ENCODE data around the gene AGBL4. TPM values are rescaled to one million over a fixed set of nuclear protein-coding genes. Genes with fewer than 3 reads are reported as not detected.

Gene AGBL4
- polyA plus RNA-seq, 1 donor (not counting 4 experiments of a cell fraction or from before 2014, with no cell fraction given), result not detected

GRCh38 chr1:48761411-48761810, 1262.3 kb downstream of the AGBL4 start:
- no peaks in the 10 kb centered on the region for H3K9me1 ChIP-seq (ENCODE audit: control insufficient read depth, extremely low read depth, insufficient read depth, low read length)
- no peak for DNase-seq (ENCODE audit: low read depth, low spot score)
- H3K36me3 ChIP-seq (ENCODE audit: control insufficient read depth in 2 of 2, extremely low read depth in 1 of 2, insufficient read depth in 2 of 2, low read length in 2 of 2), result no peaks in the 10 kb centered on the region
- H3K27me3 ChIP-seq (ENCODE audit: control insufficient read depth, extremely low read depth, insufficient read depth, low read length), result no peaks in the 10 kb centered on the region
- no peaks in the 10 kb centered on the region for H3K9me3 ChIP-seq (ENCODE audit: control insufficient read depth, low read depth, low read length)
- no peaks in the 10 kb centered on the region for H4K20me1 ChIP-seq (ENCODE audit: control insufficient read depth, extremely low read depth, insufficient read depth, low read length)
- no peak overlapping the region for H3K27ac ChIP-seq (ENCODE audit: control insufficient read depth, insufficient read depth, low read length)
- no peak for FAIRE-seq
- no peak overlapping the region for H3K4me3 ChIP-seq (ENCODE audit: control insufficient read depth in 2 of 3, extremely low read depth in 1 of 3, insufficient read depth in 2 of 3, low read depth in 1 of 3, low read length in 3 of 3)
- H3K4me2 ChIP-seq (ENCODE audit: control insufficient read depth, extremely low read depth, insufficient read depth, low read depth, low read length), result no peak overlapping the region
- dilution Hi-C loops (cut with MboI; ENCODE audit: extremely low pct_ligation_motif_present, low sequenced_read_pairs), result no loop called here
- H3K79me2 ChIP-seq (ENCODE audit: control insufficient read depth, insufficient read depth, low read length), result no peaks in the 10 kb centered on the region
- no peak overlapping the region for H3K9ac ChIP-seq (ENCODE audit: control insufficient read depth, extremely low read depth, insufficient read depth, low read length)
- no peak overlapping the region for H2AFZ ChIP-seq (ENCODE audit: control insufficient read depth, low read length)
- TF ChIP-seq CTCF (optimal IDR thresholded peaks at IDR 0.05 in 1 of 3, IDR thresholded peaks at IDR 0.05 in 1 of 3, conservative IDR thresholded peaks at IDR 0.05 in 1 of 3; ENCODE audit: extremely low read depth in 1 of 3, insufficient read depth in 2 of 3, low read length in 3 of 3) (no peak), EZH2 (IDR thresholded peaks at IDR 0.05; ENCODE audit: low read length) (no peak)
- no peaks in the 10 kb centered on the region for H3K4me1 ChIP-seq (ENCODE audit: control insufficient read depth, extremely low read depth, insufficient read depth, low read length)

GRCh38 chr1:48760857-48761256, 1262.9 kb downstream of the AGBL4 start:
- Histone ChIP-seq H2AFZ (ENCODE audit: control insufficient read depth, low read length) (no peak overlapping the region), H3K27me3 (ENCODE audit: control insufficient read depth, extremely low read depth, insufficient read depth, low read length) (no peaks in the 10 kb centered on the region), H3K9me3 (ENCODE audit: control insufficient read depth, low read depth, low read length) (no peaks in the 10 kb centered on the region), H3K27ac (ENCODE audit: control insufficient read depth, insufficient read depth, low read length) (no peak overlapping the region), H3K9ac (ENCODE audit: control insufficient read depth, extremely low read depth, insufficient read depth, low read length) (no peak overlapping the region), H3K36me3 (ENCODE audit: control insufficient read depth in 2 of 2, extremely low read depth in 1 of 2, insufficient read depth in 2 of 2, low read length in 2 of 2) (no peaks in the 10 kb centered on the region), H3K4me2 (ENCODE audit: control insufficient read depth, extremely low read depth, insufficient read depth, low read depth, low read length) (no peak overlapping the region), H3K79me2 (ENCODE audit: control insufficient read depth, insufficient read depth, low read length) (no peaks in the 10 kb centered on the region), H3K4me1 (ENCODE audit: control insufficient read depth, extremely low read depth, insufficient read depth, low read length) (no peaks in the 10 kb centered on the region), H3K4me3 (ENCODE audit: control insufficient read depth in 2 of 3, extremely low read depth in 1 of 3, insufficient read depth in 2 of 3, low read depth in 1 of 3, low read length in 3 of 3) (no peak overlapping the region), H3K9me1 (ENCODE audit: control insufficient read depth, extremely low read depth, insufficient read depth, low read length) (no peaks in the 10 kb centered on the region), H4K20me1 (ENCODE audit: control insufficient read depth, extremely low read depth, insufficient read depth, low read length) (no peaks in the 10 kb centered on the region)
- DNase-seq (ENCODE audit: low read depth, low spot score), result no peak
- TF ChIP-seq EZH2 (IDR thresholded peaks at IDR 0.05; ENCODE audit: low read length), result no peak
- no peak for FAIRE-seq
- dilution Hi-C loops (cut with MboI; ENCODE audit: extremely low pct_ligation_motif_present, low sequenced_read_pairs), result no loop called here

- no peak for DNase-seq (ENCODE audit: low read depth, low spot score)
- no peaks in the 10 kb centered on the region for H3K9me1 ChIP-seq (ENCODE audit: control insufficient read depth, extremely low read depth, insufficient read depth, low read length)
- FAIRE-seq, result no peak
- no peak overlapping the region for H3K27ac ChIP-seq (ENCODE audit: control insufficient read depth, insufficient read depth, low read length)
- TF ChIP-seq CTCF (optimal IDR thresholded peaks at IDR 0.05 in 1 of 3, IDR thresholded peaks at IDR 0.05 in 1 of 3, conservative IDR thresholded peaks at IDR 0.05 in 1 of 3; ENCODE audit: extremely low read depth in 1 of 3, insufficient read depth in 2 of 3, low read length in 3 of 3) (no peak), EZH2 (IDR thresholded peaks at IDR 0.05; ENCODE audit: low read length) (no peak)
- no peaks in the 10 kb centered on the region for H3K36me3 ChIP-seq (ENCODE audit: control insufficient read depth in 2 of 2, extremely low read depth in 1 of 2, insufficient read depth in 2 of 2, low read length in 2 of 2)
- no peak overlapping the region for H2AFZ ChIP-seq (ENCODE audit: control insufficient read depth, low read length)
- H3K4me1 ChIP-seq (ENCODE audit: control insufficient read depth, extremely low read depth, insufficient read depth, low read length), result no peaks in the 10 kb centered on the region
- no peaks in the 10 kb centered on the region for H3K27me3 ChIP-seq (ENCODE audit: control insufficient read depth, extremely low read depth, insufficient read depth, low read length)
- dilution Hi-C loops (cut with MboI; ENCODE audit: extremely low pct_ligation_motif_present, low sequenced_read_pairs), result no loop called here
- H3K4me3 ChIP-seq (ENCODE audit: control insufficient read depth in 2 of 3, extremely low read depth in 1 of 3, insufficient read depth in 2 of 3, low read depth in 1 of 3, low read length in 3 of 3), result no peak overlapping the region
- H4K20me1 ChIP-seq (ENCODE audit: control insufficient read depth, extremely low read depth, insufficient read depth, low read length), result no peaks in the 10 kb centered on the region
- no peaks in the 10 kb centered on the region for H3K79me2 ChIP-seq (ENCODE audit: control insufficient read depth, insufficient read depth, low read length)
- H3K9me3 ChIP-seq (ENCODE audit: control insufficient read depth, low read depth, low read length), result no peaks in the 10 kb centered on the region
- no peak overlapping the region for H3K9ac ChIP-seq (ENCODE audit: control insufficient read depth, extremely low read depth, insufficient read depth, low read length)
- no peak overlapping the region for H3K4me2 ChIP-seq (ENCODE audit: control insufficient read depth, extremely low read depth, insufficient read depth, low read depth, low read length)
Measured at GRCh38 chr1:48758976-48759375, 1264.8 kb downstream of the AGBL4 start.

Measured in keratinocyte (primary cell).